Activated naive CD4-positive, alpha-beta T cell treated with anti-CD3 and anti-CD28 coated beads, Interleukin-2, amount 10 ng/mL, durations not matched to agents 7 days and 5 days (primary cell): ENCODE data around the gene NCKAP5.
"Not testable (repeated sequence)": the region's sequence is repeated elsewhere in the genome, so short reads cannot be mapped to it uniquely, and the experiment has no call there.

ENCODE experiments used
- CTCF ChIA-PET: fragments of 350-600 bp; sonication (Branson Sonifier 250); formaldehyde crosslinking; loops from one replicate; lab custom pipeline; 2021; ENCODE audit warnings: antibody characterized with exemption; lab: Charles Lee
- DNase-seq: peaks from one replicate; pipeline ENCODE4 v3.0.0-alpha.2; 2020
- H3K27ac Mint-ChIP-seq: one replicate; pipeline ENCODE4 v1.8.0; 2021; ENCODE audit warnings: mild to moderate bottlenecking, moderate library complexity, mixed read lengths
- H3K27me3 Mint-ChIP-seq: one replicate; pipeline ENCODE4 v1.8.0; 2021; ENCODE audit warnings: mild to moderate bottlenecking, mixed read lengths
- H3K36me3 Mint-ChIP-seq: one replicate; pipeline ENCODE4 v1.8.0; 2021; ENCODE audit warnings: mixed read lengths
- H3K4me1 Mint-ChIP-seq: one replicate; pipeline ENCODE4 v1.8.0; 2021; ENCODE audit warnings: mixed read lengths
- H3K4me3 Mint-ChIP-seq: one replicate; pipeline ENCODE4 v1.8.0; 2021; ENCODE audit warnings: mild to moderate bottlenecking, moderate library complexity, mixed read lengths
- H3K9me3 Mint-ChIP-seq: one replicate; pipeline ENCODE4 v1.8.0; 2021; ENCODE audit warnings: mixed read lengths

NCKAP5 gene

DNA sequence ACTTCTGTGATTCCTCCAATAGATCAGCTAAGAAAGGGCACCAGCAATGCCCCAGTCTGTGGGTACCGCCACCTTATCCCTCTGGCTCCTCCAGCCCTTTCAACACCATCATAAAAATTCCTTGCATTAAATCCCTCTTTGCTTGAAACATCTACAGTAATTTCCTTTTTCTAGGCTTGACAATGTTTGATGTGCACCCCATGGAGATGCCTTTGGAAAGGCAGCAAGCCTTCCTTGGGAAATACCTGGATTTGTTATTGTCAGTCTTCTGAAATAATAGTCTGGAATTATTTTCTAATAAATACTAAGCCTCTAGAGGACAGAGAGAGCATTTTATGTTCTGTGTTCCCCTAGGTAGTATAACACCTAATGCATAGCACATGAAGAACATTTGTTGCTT lies 46.1 kb downstream of the NCKAP5 start:
- CTCF ChIA-PET = no interaction called here
- no peak for DNase-seq
- H3K4me1 Mint-ChIP-seq = no peaks in the 10 kb centered on the region
- H3K36me3 Mint-ChIP-seq = no peaks in the 10 kb centered on the region
- H3K4me3 Mint-ChIP-seq = no peak overlapping the region
- H3K27me3 Mint-ChIP-seq = no peaks in the 10 kb centered on the region
- no peak overlapping the region for H3K27ac Mint-ChIP-seq
- no peaks in the 10 kb centered on the region for H3K9me3 Mint-ChIP-seq

DNA sequence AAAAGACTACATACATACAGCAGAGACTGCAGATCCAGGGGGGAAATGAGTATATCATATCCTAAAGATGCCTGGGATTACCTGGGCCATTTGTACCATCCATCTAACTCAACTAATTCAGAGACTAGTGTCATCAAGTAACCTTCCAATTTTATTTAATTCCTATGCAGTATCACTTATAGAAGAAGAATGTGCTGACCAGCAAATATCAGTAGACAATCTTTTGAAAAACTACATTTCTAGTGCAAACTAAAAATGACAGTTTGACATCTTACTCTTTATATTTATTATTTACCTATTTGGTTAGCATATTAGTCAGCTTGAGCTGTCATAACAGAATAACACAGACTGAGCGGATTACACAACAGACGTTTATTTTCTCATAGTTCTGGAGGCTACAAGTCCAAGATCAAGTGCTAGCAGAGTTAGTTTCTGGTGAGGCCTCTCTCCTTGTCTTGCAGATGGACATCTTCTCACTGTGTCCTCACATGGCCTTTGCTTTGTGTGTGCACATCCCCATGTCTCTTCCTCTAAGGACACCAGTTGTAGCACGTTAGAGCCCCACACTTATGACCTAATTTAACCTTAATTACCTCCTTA lies 47.0 kb downstream of the NCKAP5 start:
- Mint-ChIP-seq H3K4me1 (no peaks in the 10 kb centered on the region), H3K36me3 (no peaks in the 10 kb centered on the region), H3K27me3 (no peaks in the 10 kb centered on the region), H3K9me3 (no peaks in the 10 kb centered on the region), H3K4me3 (no peak overlapping the region), H3K27ac (no peak overlapping the region)
- CTCF ChIA-PET = no interaction called here
- no peak for DNase-seq

DNA sequence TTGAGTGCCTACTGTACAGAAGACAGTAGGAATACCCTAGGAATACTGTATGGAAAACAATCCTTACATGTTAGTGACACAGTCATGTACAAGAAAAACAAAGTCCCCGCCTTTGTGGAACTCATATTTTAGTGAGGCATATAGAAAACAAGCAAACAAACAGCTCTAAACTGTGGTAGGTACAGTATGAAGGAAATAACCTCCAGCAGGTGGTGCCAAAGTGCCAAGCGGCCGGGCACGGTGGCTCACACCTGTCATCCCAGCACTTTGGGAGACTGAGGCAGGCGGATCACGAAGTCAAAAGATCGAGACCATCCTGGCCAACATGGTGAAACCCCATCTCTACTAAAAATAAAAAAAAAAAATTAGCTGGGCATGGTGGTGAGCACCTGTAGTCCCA lies 48.6 kb downstream of the NCKAP5 start:
- CTCF ChIA-PET = interaction anchor here (1.4 kb wide), 1 partner anchor 325 kb away, joined by 3 read pairs; no protein-coding TSS in a partner anchor
- H3K27me3 Mint-ChIP-seq, H3K4me1 Mint-ChIP-seq, DNase-seq, H3K4me3 Mint-ChIP-seq, H3K36me3 Mint-ChIP-seq, H3K9me3 Mint-ChIP-seq, H3K27ac Mint-ChIP-seq: not testable (repeated sequence)

DNA sequence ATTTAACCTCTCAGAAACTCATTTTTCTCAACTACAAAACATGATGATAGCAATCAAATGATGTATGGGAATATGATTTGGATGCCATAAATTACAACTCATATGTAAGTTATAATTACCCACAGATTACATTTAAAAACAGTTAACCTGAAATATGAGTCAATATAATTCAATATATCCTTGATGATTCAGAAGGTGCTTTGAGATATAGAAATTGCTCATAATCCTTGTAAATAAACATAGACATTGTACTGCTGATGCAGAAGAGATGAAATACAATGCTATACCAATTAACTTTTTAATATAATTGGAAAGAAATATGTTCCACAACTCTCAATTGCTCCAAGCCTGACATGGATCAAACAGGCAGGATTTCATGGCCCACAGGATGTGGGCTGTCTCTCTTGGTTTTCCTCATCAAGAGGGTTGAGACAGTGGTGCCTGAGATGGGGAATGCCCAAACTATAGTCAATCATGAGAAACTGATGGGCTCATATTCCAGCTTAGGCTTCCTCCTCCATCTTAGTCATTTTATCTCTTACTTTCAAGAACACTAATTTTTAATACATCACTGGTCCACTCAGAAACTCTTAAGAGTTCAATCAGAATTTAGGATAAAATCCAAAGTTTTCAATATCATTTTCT lies 49.4 kb downstream of the NCKAP5 start:
- no peaks in the 10 kb centered on the region for H3K4me1 Mint-ChIP-seq
- H3K9me3 Mint-ChIP-seq = no peaks in the 10 kb centered on the region
- H3K27me3 Mint-ChIP-seq = no peaks in the 10 kb centered on the region
- H3K4me3 Mint-ChIP-seq = no peak overlapping the region
- H3K36me3 Mint-ChIP-seq = no peaks in the 10 kb centered on the region
- H3K27ac Mint-ChIP-seq = no peak overlapping the region
- no peak for DNase-seq
- CTCF ChIA-PET = interaction anchor here (1.4 kb wide), 1 partner anchor 325 kb away, joined by 3 read pairs; no protein-coding TSS in a partner anchor

DNA sequence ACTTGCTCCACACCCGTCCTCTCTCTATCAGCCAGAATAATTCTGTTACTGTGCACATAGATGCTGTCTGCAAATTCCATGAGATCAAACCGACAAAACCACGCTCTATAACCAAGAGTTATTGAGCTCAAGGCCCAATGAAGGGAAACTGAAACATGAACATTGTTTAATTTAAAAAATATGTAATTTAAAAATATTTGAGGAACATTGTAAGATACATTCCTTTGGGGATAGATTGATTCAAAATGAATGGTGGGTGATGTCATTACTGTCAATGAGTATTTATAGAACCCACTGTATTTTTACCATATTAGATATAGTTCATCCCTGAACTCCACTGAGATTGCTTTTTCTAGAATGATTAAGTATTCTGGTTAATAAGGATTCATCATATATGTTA lies 50.4 kb downstream of the NCKAP5 start:
- H3K27ac Mint-ChIP-seq = no peak overlapping the region
- CTCF ChIA-PET = no interaction called here
- no peak overlapping the region for H3K4me3 Mint-ChIP-seq
- no peaks in the 10 kb centered on the region for H3K4me1 Mint-ChIP-seq
- H3K9me3 Mint-ChIP-seq = peaks cover under 1% of the 10 kb centered on the region
- H3K27me3 Mint-ChIP-seq = no peaks in the 10 kb centered on the region
- no peak for DNase-seq
- no peaks in the 10 kb centered on the region for H3K36me3 Mint-ChIP-seq

DNA sequence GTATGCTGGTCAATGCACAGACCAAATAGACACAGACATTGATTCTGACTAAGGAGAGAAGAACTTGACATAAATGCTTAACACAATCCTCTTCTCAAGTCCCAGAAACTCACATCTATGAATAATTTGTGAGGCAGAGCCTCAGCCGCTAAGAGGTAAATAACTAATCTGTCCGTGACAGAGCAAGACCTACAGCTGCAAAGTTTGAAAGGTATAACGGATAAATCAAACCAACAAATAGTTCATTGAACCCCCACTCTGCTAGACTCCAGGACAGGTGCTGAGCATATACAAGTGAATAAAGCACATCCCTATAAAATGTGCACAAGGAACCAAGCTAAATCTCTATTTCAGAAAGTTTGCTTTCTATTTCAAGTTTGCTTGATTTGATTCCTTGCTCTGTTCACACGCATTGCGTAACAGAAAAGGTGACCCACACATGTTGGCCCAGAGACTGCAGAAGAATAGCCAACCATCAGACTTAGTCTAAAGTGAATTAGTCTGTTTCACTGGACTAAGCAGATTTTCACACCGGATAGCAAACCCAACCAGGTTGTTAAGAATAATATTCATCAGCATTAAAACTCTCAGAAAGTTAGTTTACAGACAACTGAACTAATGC lies 51.7 kb downstream of the NCKAP5 start:
- no peak for DNase-seq
- H3K4me1 Mint-ChIP-seq = no peaks in the 10 kb centered on the region
- no peak overlapping the region for H3K27ac Mint-ChIP-seq
- no peak overlapping the region for H3K4me3 Mint-ChIP-seq
- H3K9me3 Mint-ChIP-seq = peaks cover 3% of the 10 kb centered on the region
- CTCF ChIA-PET = no interaction called here
- no peaks in the 10 kb centered on the region for H3K36me3 Mint-ChIP-seq
- no peaks in the 10 kb centered on the region for H3K27me3 Mint-ChIP-seq

DNA sequence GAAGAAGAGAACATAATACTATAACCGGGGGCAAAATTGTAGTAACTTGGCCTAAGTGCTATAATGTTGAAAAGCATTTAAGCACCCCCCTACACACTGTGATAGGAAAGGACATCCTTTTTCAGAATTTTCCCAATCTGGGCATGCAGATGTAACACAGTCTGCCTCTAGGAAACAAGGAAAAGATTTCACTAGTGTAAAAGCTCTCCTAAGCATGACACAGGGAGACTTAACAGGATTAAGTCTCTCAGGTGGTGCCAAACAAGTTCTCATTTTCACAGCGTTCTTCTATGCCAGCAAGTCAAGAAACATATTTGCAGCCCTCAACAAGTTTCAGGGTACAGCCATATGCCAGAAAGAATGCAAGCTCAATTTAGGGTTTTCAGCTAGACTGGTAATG lies 53.0 kb downstream of the NCKAP5 start:
- H3K4me1 Mint-ChIP-seq = no peaks in the 10 kb centered on the region
- no peaks in the 10 kb centered on the region for H3K36me3 Mint-ChIP-seq
- no peak overlapping the region for H3K27ac Mint-ChIP-seq
- CTCF ChIA-PET = no interaction called here
- DNase-seq = no peak
- H3K4me3 Mint-ChIP-seq = no peak overlapping the region
- no peaks in the 10 kb centered on the region for H3K27me3 Mint-ChIP-seq
- peaks cover 3% of the 10 kb centered on the region for H3K9me3 Mint-ChIP-seq

DNA sequence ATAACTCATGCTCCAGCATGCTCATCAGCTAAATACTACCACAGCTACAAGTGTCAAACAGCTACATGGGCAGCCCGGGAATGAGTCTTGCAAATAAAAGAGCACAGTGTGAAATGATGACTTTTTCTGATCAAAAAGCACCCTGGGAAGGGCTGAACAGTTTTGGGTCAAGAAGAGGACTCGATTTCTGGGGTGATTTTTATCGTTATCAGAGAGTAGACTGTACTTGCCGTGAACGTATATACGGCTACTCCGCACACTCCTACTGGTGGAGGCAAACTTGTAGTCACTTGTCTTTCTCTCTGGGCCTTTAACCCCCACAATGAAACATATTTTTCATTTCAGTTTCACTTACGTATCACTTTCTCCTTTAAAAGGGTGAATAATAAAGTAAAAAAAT lies 54.4 kb downstream of the NCKAP5 start:
- peaks cover 3% of the 10 kb centered on the region for H3K9me3 Mint-ChIP-seq
- H3K4me1 Mint-ChIP-seq = no peaks in the 10 kb centered on the region
- no peaks in the 10 kb centered on the region for H3K27me3 Mint-ChIP-seq
- H3K27ac Mint-ChIP-seq = no peak overlapping the region
- H3K4me3 Mint-ChIP-seq = no peak overlapping the region
- no peaks in the 10 kb centered on the region for H3K36me3 Mint-ChIP-seq
- CTCF ChIA-PET = no interaction called here
- no peak for DNase-seq

DNA sequence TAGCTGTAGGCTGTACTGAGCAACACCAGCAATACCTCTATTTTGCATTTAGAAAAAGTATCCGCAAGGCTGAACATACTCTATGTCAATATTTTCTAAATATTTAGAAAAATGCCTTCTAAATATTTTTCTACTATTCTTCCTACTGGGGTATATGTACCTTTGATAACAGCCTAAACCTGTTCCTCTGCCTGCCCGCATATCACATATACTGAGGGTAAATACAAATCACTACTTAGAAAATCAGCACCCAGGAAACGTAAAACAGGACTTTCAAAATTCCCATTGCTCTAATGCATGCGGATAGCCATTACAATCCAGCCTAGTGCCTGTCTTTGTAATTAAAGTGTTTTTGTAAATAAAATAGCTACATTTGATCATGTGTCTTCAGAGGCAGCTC lies 56.1 kb downstream of the NCKAP5 start:
- no peak for DNase-seq
- Mint-ChIP-seq H3K36me3 (no peaks in the 10 kb centered on the region), H3K27ac (no peak overlapping the region), H3K27me3 (no peaks in the 10 kb centered on the region), H3K4me3 (no peak overlapping the region), H3K9me3 (peaks cover 3% of the 10 kb centered on the region), H3K4me1 (no peaks in the 10 kb centered on the region)
- CTCF ChIA-PET = no interaction called here

DNA sequence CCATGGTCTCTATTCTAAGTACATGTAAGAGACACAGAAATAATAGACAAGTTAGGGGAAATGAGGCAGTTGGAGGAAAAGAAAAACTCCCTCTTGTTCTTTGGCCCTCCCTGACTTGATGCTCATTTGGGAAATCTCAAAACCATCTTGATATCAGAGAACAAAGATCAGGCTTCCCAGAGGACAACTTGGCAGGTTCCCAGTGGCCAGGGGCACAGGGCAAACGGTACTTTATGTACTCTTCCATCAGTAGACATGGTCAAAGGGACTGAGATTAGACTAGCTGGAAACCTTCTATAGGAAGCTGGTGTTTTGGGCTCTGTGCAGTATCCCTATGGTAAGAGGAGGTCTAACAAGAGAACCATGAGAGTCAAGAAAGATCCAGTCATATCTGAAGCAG lies 56.6 kb downstream of the NCKAP5 start:
- no peak for DNase-seq
- no peak overlapping the region for H3K4me3 Mint-ChIP-seq
- CTCF ChIA-PET = no interaction called here
- no peaks in the 10 kb centered on the region for H3K27me3 Mint-ChIP-seq
- H3K9me3 Mint-ChIP-seq = peaks cover 5% of the 10 kb centered on the region
- no peaks in the 10 kb centered on the region for H3K4me1 Mint-ChIP-seq
- H3K36me3 Mint-ChIP-seq = no peaks in the 10 kb centered on the region
- no peak overlapping the region for H3K27ac Mint-ChIP-seq

DNA sequence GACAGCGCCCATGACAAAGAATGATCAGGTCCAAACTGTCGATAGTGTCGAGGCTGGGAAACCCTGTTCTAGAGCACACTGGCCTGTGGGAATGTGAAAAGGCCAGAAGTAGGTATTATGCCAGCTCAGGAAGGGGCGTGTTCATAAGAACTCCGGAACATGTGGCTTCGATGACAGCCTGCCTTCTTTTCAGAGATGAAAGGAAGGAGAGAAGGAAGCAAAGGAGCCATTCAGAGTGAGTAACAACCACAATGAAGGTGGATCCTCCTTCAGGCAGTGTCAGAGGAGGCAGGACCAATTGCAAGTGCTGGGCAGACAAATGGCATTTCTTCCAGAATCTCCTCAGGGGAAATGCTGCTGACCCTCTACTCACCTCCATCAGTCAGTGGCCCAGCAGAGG lies 58.5 kb downstream of the NCKAP5 start:
- CTCF ChIA-PET = no interaction called here
- Mint-ChIP-seq H3K4me3 (no peak overlapping the region), H3K27ac (no peak overlapping the region), H3K4me1 (no peaks in the 10 kb centered on the region), H3K9me3 (peaks cover 6% of the 10 kb centered on the region), H3K36me3 (no peaks in the 10 kb centered on the region), H3K27me3 (no peaks in the 10 kb centered on the region)
- no peak for DNase-seq

DNA sequence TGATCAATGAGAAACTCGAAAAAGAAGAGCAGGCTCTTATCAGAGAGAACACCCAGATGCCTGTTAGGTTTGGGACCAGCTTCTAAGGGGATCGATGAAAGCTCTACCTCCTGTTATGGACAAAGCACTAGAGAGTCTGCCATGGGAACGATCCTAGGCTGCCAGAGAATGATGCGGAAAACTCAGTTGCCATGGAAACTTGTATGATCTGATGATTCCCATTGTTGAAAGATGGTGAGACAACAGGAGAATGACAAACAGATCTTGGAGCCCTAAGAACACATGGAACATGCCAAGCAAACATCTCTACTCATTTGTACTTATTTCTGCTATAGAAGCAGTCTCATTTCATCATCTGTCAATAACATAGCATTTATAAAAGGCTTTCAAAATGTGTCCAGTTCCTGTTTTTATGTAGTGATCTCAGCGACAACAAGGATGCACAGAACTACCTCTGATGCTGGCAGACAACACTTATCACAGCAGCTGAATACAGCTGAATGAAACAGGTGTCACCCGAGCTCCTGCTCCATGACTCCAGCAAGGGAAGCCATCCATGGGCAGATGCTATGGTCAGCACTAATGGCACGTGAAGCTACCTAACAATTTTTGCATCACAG lies 59.6 kb downstream of the NCKAP5 start:
- Mint-ChIP-seq H3K27me3 (no peaks in the 10 kb centered on the region), H3K9me3 (peaks cover 6% of the 10 kb centered on the region), H3K27ac (no peak overlapping the region), H3K4me3 (no peak overlapping the region), H3K36me3 (no peaks in the 10 kb centered on the region), H3K4me1 (no peaks in the 10 kb centered on the region)
- CTCF ChIA-PET = no interaction called here
- no peak for DNase-seq

DNA sequence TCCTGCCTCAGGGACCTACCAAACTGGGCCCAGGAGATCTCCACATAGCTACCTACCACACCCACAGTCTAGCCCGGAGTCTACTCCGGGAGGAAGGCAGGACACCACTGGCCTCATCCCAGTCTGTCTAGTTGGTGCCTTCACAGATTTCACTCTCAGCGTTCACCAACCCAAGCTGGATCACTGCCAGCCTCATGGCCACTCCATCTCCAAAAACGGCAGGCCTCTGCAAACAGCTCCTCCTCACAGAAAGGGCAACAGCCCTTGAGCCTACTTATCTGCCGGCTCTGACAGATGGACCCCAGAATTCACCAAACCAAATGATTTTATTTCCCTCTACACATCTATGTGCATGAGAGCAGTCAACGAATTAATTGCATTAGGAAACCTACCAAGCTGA lies 61.3 kb downstream of the NCKAP5 start:
- DNase-seq = no peak
- Mint-ChIP-seq H3K27me3 (no peaks in the 10 kb centered on the region), H3K4me3 (no peak overlapping the region), H3K4me1 (no peaks in the 10 kb centered on the region), H3K9me3 (peaks cover 3% of the 10 kb centered on the region), H3K36me3 (no peaks in the 10 kb centered on the region), H3K27ac (no peak overlapping the region)
- CTCF ChIA-PET = no interaction called here

DNA sequence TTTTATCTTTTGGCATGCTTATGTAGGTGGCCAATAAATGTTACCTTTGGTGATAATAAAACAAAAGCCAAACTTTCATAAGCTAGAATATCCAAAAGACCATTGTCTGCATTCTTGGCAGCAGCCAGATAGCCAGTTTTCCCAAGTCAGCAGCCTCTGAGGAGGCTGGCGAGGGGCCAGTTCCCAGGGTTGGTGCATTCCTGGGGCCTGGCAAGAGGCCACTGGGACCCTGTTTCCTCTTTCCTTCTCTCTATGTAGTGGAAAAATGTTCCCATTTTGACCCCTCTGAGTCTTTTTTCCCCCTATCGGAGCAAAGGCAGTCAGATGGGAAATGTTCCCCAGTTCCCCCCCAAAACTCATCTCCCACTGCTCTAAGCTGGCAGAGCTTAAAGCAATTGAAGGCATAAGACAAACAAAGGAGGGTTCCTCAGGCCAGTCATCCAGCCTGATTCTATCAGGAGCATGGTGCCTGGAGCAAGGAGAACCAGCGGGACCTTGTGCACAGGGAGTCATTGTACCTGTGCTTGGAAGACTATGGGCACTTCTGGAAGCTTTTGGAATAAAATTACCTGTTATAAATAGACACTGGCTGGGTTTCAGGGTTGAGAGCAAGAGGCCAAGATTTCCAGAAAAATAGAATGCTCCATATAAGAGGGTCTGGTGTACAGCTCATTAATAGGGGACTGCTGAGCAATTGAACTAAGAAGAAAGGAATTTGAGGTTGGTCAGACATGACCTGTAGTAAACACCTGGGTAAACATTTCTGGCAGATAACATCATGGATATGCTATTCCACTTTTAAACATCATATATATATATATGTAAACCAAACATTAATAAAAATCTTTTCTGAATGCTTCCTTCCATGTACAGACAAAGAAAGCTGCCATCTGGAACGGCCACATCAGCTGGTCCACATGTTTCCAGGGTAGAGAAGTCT lies 63.4 kb downstream of the NCKAP5 start:
- DNase-seq = no peak
- no peaks in the 10 kb centered on the region for H3K4me1 Mint-ChIP-seq
- peaks cover 3% of the 10 kb centered on the region for H3K9me3 Mint-ChIP-seq
- CTCF ChIA-PET = no interaction called here
- no peaks in the 10 kb centered on the region for H3K36me3 Mint-ChIP-seq
- H3K27ac Mint-ChIP-seq = no peak overlapping the region
- H3K27me3 Mint-ChIP-seq = no peaks in the 10 kb centered on the region
- no peak overlapping the region for H3K4me3 Mint-ChIP-seq
